GM12878 (cell line): ENCODE data around the gene ZNF785. TPM values are rescaled to one million over a fixed set of nuclear protein-coding genes. Genes with fewer than 3 reads are reported as not detected.

Source experiments
- BCL3 ChIP-seq: IDR thresholded peaks from 2 replicates; pipeline ENCODE4 v1.6.1; 2011; ENCODE audit warnings: borderline replicate concordance, low read depth, mild to moderate bottlenecking, moderate library complexity, low read length; ENCODE audit not compliant: insufficient read depth, poor library complexity, severe bottlenecking
- BMI1 ChIP-seq: fragments of 450-650 bp; IDR thresholded peaks from 2 replicates; pipeline ENCODE4 v1.6.1; 2016; ENCODE audit warnings: mild to moderate bottlenecking, moderate library complexity, borderline replicate concordance
- BRCA1 ChIP-seq: IDR thresholded peaks from 2 replicates; pipeline ENCODE4 v1.6.1; 2011; ENCODE audit warnings: low read depth, low read length, improper control_type of control experiment
- CHD1 ChIP-seq: IDR thresholded peaks from 2 replicates; pipeline ENCODE4 v1.6.1; 2012; ENCODE audit warnings: low read depth, low read length, improper control_type of control experiment
- CHD2 ChIP-seq: IDR thresholded peaks from 2 replicates; pipeline ENCODE4 v1.6.1; 2011; ENCODE audit warnings: low read depth, low read length, improper control_type of control experiment, borderline replicate concordance
- HSF1 ChIP-seq: fragments of 150-350 bp; IDR thresholded peaks from 2 replicates; pipeline ENCODE4 v1.6.1; 2014; ENCODE audit warnings: mild to moderate bottlenecking, low read depth, low read length
- RELA ChIP-seq: fragments of 450-650 bp; IDR thresholded peaks from 2 replicates; pipeline ENCODE4 v1.8.0; 2014; ENCODE audit warnings: borderline replicate concordance; ENCODE audit not compliant: partially characterized antibody
- RELB ChIP-seq: fragments of 450-650 bp; IDR thresholded peaks from 2 replicates; pipeline ENCODE4 v1.6.1; 2017; ENCODE audit warnings: low read depth, mild to moderate bottlenecking, moderate library complexity
- RFX5 ChIP-seq: IDR thresholded peaks from 2 replicates; pipeline ENCODE4 v1.6.1; 2011; ENCODE audit warnings: low read depth, low read length, improper control_type of control experiment
- SMAD1 ChIP-seq: fragments of 450-650 bp; IDR thresholded peaks from 2 replicates; pipeline ENCODE4 v1.6.1; 2018; ENCODE audit warnings: mild to moderate bottlenecking, low read depth; ENCODE audit not compliant: partially characterized antibody
- SREBF1 ChIP-seq: IDR thresholded peaks from 2 replicates; pipeline ENCODE4 v1.6.1; 2012; ENCODE audit warnings: mild to moderate bottlenecking, low read length
- SUZ12 ChIP-seq: fragments of 200-600 bp; sonication (generic); IDR thresholded peaks from one replicate; pipeline ENCODE4 v1.6.1; 2018; ENCODE audit warnings: antibody characterized with exemption, mild to moderate bottlenecking; ENCODE audit not compliant: unreplicated experiment
- TCF3 ChIP-seq: IDR thresholded peaks from 2 replicates; pipeline ENCODE4 v1.6.1; 2012; ENCODE audit warnings: low read depth, mild to moderate bottlenecking, low read length, borderline replicate concordance; ENCODE audit not compliant: insufficient read depth
- USF1 ChIP-seq: IDR thresholded peaks from 2 replicates; pipeline ENCODE4 v1.6.1; 2011; ENCODE audit warnings: borderline replicate concordance, low read depth, mild to moderate bottlenecking, moderate library complexity, mixed read lengths, low read length; ENCODE audit not compliant: insufficient read depth; ENCODE audit errors: extremely low read length
- USF2 ChIP-seq: IDR thresholded peaks from 2 replicates; pipeline ENCODE4 v1.6.1; 2011; ENCODE audit warnings: low read depth, low read length, improper control_type of control experiment, borderline replicate concordance
- ZBTB11 ChIP-seq: fragments of 450-650 bp; formaldehyde crosslinking; IDR thresholded peaks from 2 replicates; pipeline ENCODE4 v1.5.0; 2022; ENCODE audit warnings: mild to moderate bottlenecking, missing genetic modification characterization
- polyA plus RNA-seq, 11 experiments: library from polyadenylated mRNA; depleted of rRNA in 4 of 11; unstranded in 6 of 11; stranded (reverse) in 5 of 11; fragments of >200 nt; fragmentation: Nextera tagmentation in 4 of 11; fragmentation: Illumina TruSeq in 1 of 11; extraction: Ambion mirVana in 4 of 11; extraction: Trizol in 1 of 11; gene quantifications; 1 replicate in 1 of 11; 2 replicates in 10 of 11; pipeline versions ENCODE4 v1.2.1 to v1.2.3, GENCODE V29; 2011 to 2016; ENCODE audit warnings: inconsistent platforms in 2 of 11, missing spikeins in 2 of 11, low read depth in 1 of 11
- total RNA-seq, 4 experiments: library from RNA; depleted of rRNA in 3 of 4; stranded (reverse); fragments of >200 nt in 3 of 4; fragmentation: Illumina TruSeq in 1 of 4; extraction: Trizol in 1 of 4; gene quantifications; 2 replicates each; pipeline versions ENCODE4 v1.2.1 to v1.2.3, GENCODE V29; 2013 to 2021

ZNF785 gene
- total and polyA plus RNA-seq, 10 of the 15 experiments (the other 5 are each of a cell fraction or from before 2014, with no cell fraction given), result 0.87 to 11.5 (median 7.5) TPM

GRCh38 chr16:30534368-30535105 is 51.0 kb downstream of the ZNF785 start, which contains the start of gene ZNF747 (continued):
- no peak for TF ChIP-seq CHD1
- TF ChIP-seq ZBTB11 (CRISPR knock-in tag), result peak; percentile 80
- TF ChIP-seq RFX5, result no peak
- no peak for TF ChIP-seq HSF1
- no peak for TF ChIP-seq BCL3
- peak; percentile 31; the same call in 1 of the 2 replicates for TF ChIP-seq RELB
- peak; percentile 20 for TF ChIP-seq RELA
- peak; percentile 75 for TF ChIP-seq CHD2
- TF ChIP-seq SMAD1, result no peak
- TF ChIP-seq TCF3, result 0 out of 2 replicates have a peak, but pooled peaks have one; percentile 34
- TF ChIP-seq BRCA1, result no peak
- TF ChIP-seq SREBF1, result 0 out of 2 replicates have a peak, but pooled peaks have one; percentile 47
- TF ChIP-seq SUZ12, result no peak
- TF ChIP-seq USF2, result no peak
- no peak for TF ChIP-seq BMI1
- TF ChIP-seq USF1, result no peak
